Small intestine (tissue), 7 donors: Measurements from ENCODE around the gene PCDH7. TPM values are rescaled to one million over a fixed set of nuclear protein-coding genes. Genes with fewer than 3 reads are reported as not detected.

Experiments used
- DNase-seq, 2 donors: peaks; one replicate each; pipeline versions ENCODE4 v3.0.0 to v3.0.0-alpha.2; 2013
- FAIRE-seq: peaks from 2 replicates; lab custom pipeline; 2012; peaks lifted over from hg19 to GRCh38; lab: Jason Lieb, UNC
- H3K27ac ChIP-seq, 3 donors: one replicate each; pipeline ENCODE4 v1.5.1; 2013; ENCODE audit warnings: low read length in 2 of 3, mild to moderate bottlenecking in 2 of 3, control low read depth in 1 of 3, inconsistent platforms in 1 of 3, low read depth in 1 of 3, moderate library complexity in 1 of 3
- H3K27me3 ChIP-seq, 3 donors: one replicate each; pipeline ENCODE4 v1.6.1; 2013; ENCODE audit warnings: low read length in 3 of 3, inconsistent platforms in 1 of 3; ENCODE audit not compliant: control insufficient read depth in 3 of 3, insufficient read depth in 3 of 3
- H3K36me3 ChIP-seq, 3 donors: one replicate each; pipeline ENCODE4 v1.6.1; 2013; ENCODE audit warnings: low read length in 3 of 3, inconsistent platforms in 1 of 3, low read depth in 1 of 3, mild to moderate bottlenecking in 1 of 3, moderate library complexity in 1 of 3; ENCODE audit not compliant: control insufficient read depth in 3 of 3, insufficient read depth in 2 of 3
- H3K4me1 ChIP-seq, 3 donors: one replicate each; pipeline ENCODE4 v1.6.1; 2013; ENCODE audit warnings: low read length in 2 of 3, inconsistent platforms in 1 of 3, low read depth in 1 of 3, mild to moderate bottlenecking in 1 of 3, moderate library complexity in 1 of 3; ENCODE audit not compliant: control insufficient read depth in 3 of 3, insufficient read depth in 2 of 3
- H3K4me3 ChIP-seq, 3 donors: one replicate each; pipeline ENCODE4 v1.5.1; 2013; ENCODE audit warnings: low read length in 3 of 3, control low read depth in 1 of 3, inconsistent platforms in 1 of 3, low read depth in 1 of 3, mild to moderate bottlenecking in 1 of 3, moderate library complexity in 1 of 3
- H3K9me3 ChIP-seq, 2 donors: one replicate each; pipeline ENCODE4 v1.6.1; 2013; ENCODE audit warnings: low read depth in 1 of 2, low read length in 1 of 2; ENCODE audit not compliant: control insufficient read depth in 2 of 2, insufficient read depth in 1 of 2
- WGBS, 3 donors: extraction: QIAGEN DNeasy Blood & Tissue Kit; methylation state at CpG; one replicate each; pipeline ENCODE4 v1.1.7; 2013; 5-methylcytosine and 5-hydroxymethylcytosine counted together
- polyA plus RNA-seq, 4 donors: library from polyadenylated mRNA; stranded (reverse) in 3 of 4; unstranded in 1 of 4; fragments of 200-250 nt in 3 of 4; fragments of 120-200 nt in 1 of 4; gene quantifications; one replicate each; pipeline versions ENCODE4 v1.2.1 to v1.2.3, GENCODE V29; 2013
- donor health status: healthy with polysubstance abuse.
- donor health status: control.
- donor health status: control.
- donor health status: Bipolar disorder and iron deficiency.
- donor health status: healthy.

PCDH7 gene
- polyA plus RNA-seq, 4 donors: under 0.01 to 2.8 (median 1.2) TPM

GRCh38 chr4:30744957-30745640 is 24.9 kb downstream of the PCDH7 start:
- Histone ChIP-seq H3K27me3 (no peaks in the 10 kb centered on the region), H3K4me1 (no peaks in the 10 kb centered on the region), H3K27ac (no peak overlapping the region), H3K9me3 (no peaks in the 10 kb centered on the region), H3K36me3 (no peaks in the 10 kb centered on the region), H3K4me3 (no peak overlapping the region)
- 63 to 77% (median 73%) methylated on average over 4 of the region's 4 CpGs for WGBS, 3 donors
- no peak for FAIRE-seq
- DNase-seq: no peak

- no peaks in the 10 kb centered on the region for H3K4me1 ChIP-seq
- no peaks in the 10 kb centered on the region for H3K36me3 ChIP-seq
- H3K27ac ChIP-seq: no peak overlapping the region
- H3K4me3 ChIP-seq: no peak overlapping the region
- WGBS, 3 donors: 36 to 52% (median 47%) methylated on average over 1 of the region's 1 CpG
- DNase-seq: no peak
- FAIRE-seq: no peak
- H3K9me3 ChIP-seq: no peaks in the 10 kb centered on the region
- no peaks in the 10 kb centered on the region for H3K27me3 ChIP-seq
Observed at GRCh38 chr4:30746735-30747134, 26.6 kb downstream of the PCDH7 start.

GRCh38 chr4:30753316-30753715 is 33.1 kb downstream of the PCDH7 start:
- FAIRE-seq: no peak
- Histone ChIP-seq H3K36me3 (no peaks in the 10 kb centered on the region), H3K27me3 (no peaks in the 10 kb centered on the region), H3K4me1 (no peaks in the 10 kb centered on the region), H3K9me3 (no peaks in the 10 kb centered on the region), H3K27ac (no peak overlapping the region), H3K4me3 (no peak overlapping the region)
- DNase-seq: no peak
- 46 to 70% (median 58%) methylated on average over 3 of the region's 3 CpGs for WGBS, 3 donors

- 82 to 89% (median 86%) methylated on average over 3 of the region's 3 CpGs for WGBS, 3 donors
- Histone ChIP-seq H3K36me3 (no peaks in the 10 kb centered on the region), H3K27me3 (no peaks in the 10 kb centered on the region), H3K9me3 (no peaks in the 10 kb centered on the region), H3K27ac (no peak overlapping the region), H3K4me1 (no peaks in the 10 kb centered on the region), H3K4me3 (no peak overlapping the region)
- FAIRE-seq (no peak), DNase-seq (no peak)
Observed at GRCh38 chr4:30754021-30754420, 33.9 kb downstream of the PCDH7 start.

- H3K9me3 ChIP-seq: no peaks in the 10 kb centered on the region
- no peaks in the 10 kb centered on the region for H3K36me3 ChIP-seq
- no peak overlapping the region for H3K4me3 ChIP-seq
- H3K27me3 ChIP-seq: no peaks in the 10 kb centered on the region
- H3K27ac ChIP-seq: no peak overlapping the region
- no peaks in the 10 kb centered on the region for H3K4me1 ChIP-seq
- DNase-seq: no peak
- FAIRE-seq: no peak
Observed at GRCh38 chr4:30755346-30755745, 35.2 kb downstream of the PCDH7 start.

GRCh38 chr4:30756553-30756952 is 36.4 kb downstream of the PCDH7 start:
- no peaks in the 10 kb centered on the region for H3K4me1 ChIP-seq
- H3K36me3 ChIP-seq: no peaks in the 10 kb centered on the region
- H3K27ac ChIP-seq: no peak overlapping the region
- DNase-seq (no peak), FAIRE-seq (no peak)
- H3K9me3 ChIP-seq: no peaks in the 10 kb centered on the region
- 89 to 96% (median 94%) methylated on average over 3 of the region's 3 CpGs for WGBS, 3 donors
- no peak overlapping the region for H3K4me3 ChIP-seq
- no peaks in the 10 kb centered on the region for H3K27me3 ChIP-seq

- no peaks in the 10 kb centered on the region for H3K4me1 ChIP-seq
- DNase-seq: no peak
- H3K36me3 ChIP-seq: no peaks in the 10 kb centered on the region
- WGBS, 3 donors: 72 to 79% (median 76%) methylated on average over 6 of the region's 6 CpGs
- no peak overlapping the region for H3K27ac ChIP-seq
- no peak overlapping the region for H3K4me3 ChIP-seq
- no peaks in the 10 kb centered on the region for H3K9me3 ChIP-seq
- H3K27me3 ChIP-seq: no peaks in the 10 kb centered on the region
- no peak for FAIRE-seq
Observed at GRCh38 chr4:30757357-30757756, 37.2 kb downstream of the PCDH7 start.

GRCh38 chr4:30760551-30760950 is 40.4 kb downstream of the PCDH7 start:
- Histone ChIP-seq H3K4me1 (no peaks in the 10 kb centered on the region), H3K9me3 (no peaks in the 10 kb centered on the region), H3K27ac (no peak overlapping the region), H3K4me3 (no peak overlapping the region), H3K36me3 (no peaks in the 10 kb centered on the region), H3K27me3 (no peaks in the 10 kb centered on the region)
- DNase-seq (no peak), FAIRE-seq (no peak)

- DNase-seq (no peak), FAIRE-seq (no peak)
- WGBS, 3 donors: 34 to 45% (median 45%) methylated on average over 3 of the region's 3 CpGs
- Histone ChIP-seq H3K27me3 (no peaks in the 10 kb centered on the region), H3K27ac (no peak overlapping the region), H3K4me3 (no peak overlapping the region), H3K9me3 (no peaks in the 10 kb centered on the region), H3K36me3 (no peaks in the 10 kb centered on the region), H3K4me1 (no peaks in the 10 kb centered on the region)
Observed at GRCh38 chr4:30763321-30763727, 43.2 kb downstream of the PCDH7 start.
